Activated B cell treated with CpG ODN at 0.5 μM for 24 hours (primary cell): ENCODE data around the gene SMTN. TPM values are rescaled to one million over a fixed set of nuclear protein-coding genes. Genes with fewer than 3 reads are reported as not detected.
A peak's percentile ranks its signal among the peaks of the same experiment; 100 is the strongest.

ENCODE experiments used
- ATAC-seq: fragments of 200-7000 bp; cut with Tn5 transposase; one replicate; pipeline ENCODE4 v1.10.0; 2021; ENCODE audit warnings: low read depth, mild to moderate bottlenecking, moderate library complexity
- CTCF ChIA-PET: fragments of 350-600 bp; sonication (Branson Sonifier 250); formaldehyde crosslinking; loops from one replicate; lab custom pipeline; 2021; ENCODE audit warnings: antibody characterized with exemption; lab: Charles Lee
- POLR2A ChIA-PET: fragments of 350-600 bp; sonication (Branson Sonifier 250); formaldehyde crosslinking; loops from one replicate; lab custom pipeline; 2021; ENCODE audit warnings: antibody characterized with exemption; lab: Charles Lee
- DNase-seq: peaks from one replicate; pipeline ENCODE4 v3.0.0; 2022
- H3K27ac Mint-ChIP-seq: one replicate; pipeline ENCODE4 v1.8.0; 2020; ENCODE audit warnings: mixed read lengths
- H3K27me3 Mint-ChIP-seq: one replicate; pipeline ENCODE4 v1.8.0; 2021; ENCODE audit warnings: mixed read lengths
- H3K36me3 Mint-ChIP-seq: one replicate; pipeline ENCODE4 v1.8.0; 2021; ENCODE audit warnings: low read depth, mixed read lengths
- H3K4me1 Mint-ChIP-seq: one replicate; pipeline ENCODE4 v1.8.0; 2021; ENCODE audit warnings: mixed read lengths
- H3K4me3 Mint-ChIP-seq: one replicate; pipeline ENCODE4 v1.8.0; 2020; ENCODE audit warnings: mild to moderate bottlenecking, mixed read lengths
- H3K9me3 Mint-ChIP-seq: one replicate; pipeline ENCODE4 v1.8.0; 2020; ENCODE audit warnings: mixed read lengths
- CTCF ChIP-seq: fragments of 200-600 bp; IDR thresholded peaks from one replicate; pipeline ENCODE4 v1.8.0; 2022; ENCODE audit warnings: antibody characterized with exemption, mild to moderate bottlenecking
- intact Hi-C: fragments of 100-400 bp; cut with micrococcal nuclease; formaldehyde crosslinking; loops from one replicate; pipeline ENCODE4 v1.15.1; 2024
- total RNA-seq: library from RNA; stranded (reverse); gene quantifications from 2 replicates; pipeline ENCODE4 v1.2.3, GENCODE V29; 2022

Gene SMTN
- total RNA-seq, 1 donor from 2014 or later: 3.1 TPM

- Mint-ChIP-seq H3K9me3 (no peaks in the 10 kb centered on the region), H3K27ac (no peak overlapping the region), H3K36me3 (no peaks in the 10 kb centered on the region), H3K4me3 (no peak overlapping the region), H3K27me3 (no peaks in the 10 kb centered on the region), H3K4me1 (peaks cover 42% of the 10 kb centered on the region)
- TF ChIP-seq CTCF: no peak
- intact Hi-C loops: loop anchor here (10.0 kb wide), 3 partner anchors 407 to 663 kb away; partner anchors contain the start of genes DUSP18, MTFP1 and SFI1
- CTCF ChIA-PET: interaction anchor here (3.3 kb wide), 1 partner anchor 185 kb away, joined by 8 read pairs; no protein-coding TSS in a partner anchor
- ATAC-seq (no peak), DNase-seq (no peak)
- POLR2A ChIA-PET: interaction anchor here (0.5 to 1.4 kb wide), 2 partner anchors 20 to 72 kb away, joined by 3 to 7 read pairs; partner anchors contain the start of genes RNF185 and SELENOM
Observed at GRCh38 chr22:31087744-31088215, 6.7 kb downstream of the SMTN start.

- intact Hi-C loops: loop anchor here (10.0 kb wide), 3 partner anchors 406 to 664 kb away; partner anchors contain the start of genes DUSP18, MTFP1 and SFI1
- Mint-ChIP-seq H3K9me3 (no peaks in the 10 kb centered on the region), H3K4me3 (no peak overlapping the region), H3K36me3 (no peaks in the 10 kb centered on the region), H3K4me1 (peaks cover 37% of the 10 kb centered on the region), H3K27ac (no peak overlapping the region), H3K27me3 (no peaks in the 10 kb centered on the region)
- DNase-seq (no peak), ATAC-seq (no peak)
- CTCF ChIA-PET: interaction anchor here (1.0 to 3.3 kb wide), 3 partner anchors 19 to 185 kb away, joined by 3 to 8 read pairs (median 8); partner anchors contain the start of gene SELENOM
- POLR2A ChIA-PET: interaction anchor here (0.9 kb wide), 1 partner anchor 185 kb away, joined by 5 read pairs; no protein-coding TSS in a partner anchor
- TF ChIP-seq CTCF: no peak
Observed at GRCh38 chr22:31088233-31088986, 7.3 kb downstream of the SMTN start.

GRCh38 chr22:31089160-31090100, 8.3 kb downstream of the SMTN start:
- intact Hi-C loops: loop anchor here (1.0 to 10.0 kb wide), 6 partner anchors 60 to 665 kb away; partner anchors contain the start of genes DUSP18, MTFP1 and SFI1
- no peaks in the 10 kb centered on the region for H3K9me3 Mint-ChIP-seq
- ATAC-seq: peak; percentile 14
- no peaks in the 10 kb centered on the region for H3K36me3 Mint-ChIP-seq
- no peak overlapping the region for H3K4me3 Mint-ChIP-seq
- H3K27me3 Mint-ChIP-seq: no peaks in the 10 kb centered on the region
- H3K27ac Mint-ChIP-seq: peak overlapping the region; percentile 54
- POLR2A ChIA-PET: interaction anchor here (0.9 kb wide), 1 partner anchor 184 kb away, joined by 5 read pairs; no protein-coding TSS in a partner anchor
- peaks cover 27% of the 10 kb centered on the region for H3K4me1 Mint-ChIP-seq
- CTCF ChIA-PET: interaction anchor here (0.8 to 3.3 kb wide), 4 partner anchors 18 to 184 kb away, joined by 3 to 8 read pairs (median 6); partner anchors contain the start of gene SELENOM
- peak; percentile 36 for DNase-seq
- no peak for TF ChIP-seq CTCF

- intact Hi-C loops: no loop called here
- H3K36me3 Mint-ChIP-seq: no peaks in the 10 kb centered on the region
- ChIA-PET POLR2A (no interaction called here), CTCF (interaction anchor here (0.8 to 3.3 kb wide), 3 partner anchors 17 to 183 kb away, joined by 3 to 8 read pairs (median 8); partner anchors contain the start of gene SELENOM)
- H3K9me3 Mint-ChIP-seq: no peaks in the 10 kb centered on the region
- ATAC-seq (no peak), DNase-seq (no peak)
- H3K4me1 Mint-ChIP-seq: peaks cover 24% of the 10 kb centered on the region
- no peaks in the 10 kb centered on the region for H3K27me3 Mint-ChIP-seq
- no peak overlapping the region for H3K4me3 Mint-ChIP-seq
- no peak overlapping the region for H3K27ac Mint-ChIP-seq
- TF ChIP-seq CTCF: no peak
Observed at GRCh38 chr22:31090217-31091085, 9.3 kb downstream of the SMTN start.
